SU-DHL-6 (cell line): Measurements from ENCODE around the gene ITPKC.

Experiments
- H2AFZ ChIP-seq: fragments of 200-600 bp; sonication (generic); 2 replicates; pipeline ENCODE4 v1.6.1; 2014; ENCODE audit warnings: low read depth, mild to moderate bottlenecking, moderate library complexity, mixed read lengths, antibody characterized with exemption, low read length; ENCODE audit not compliant: severe bottlenecking
- H3F3A ChIP-seq: fragments of 200-600 bp; shearing (Covaris generic); 2 replicates; pipeline ENCODE4 v1.6.0; 2016; ENCODE audit warnings: antibody characterized with exemption, mild to moderate bottlenecking; ENCODE audit not compliant: insufficient read depth
- H3K27ac ChIP-seq: fragments of 200-600 bp; sonication (generic); 2 replicates; pipeline ENCODE4 v1.5.1; 2016; ENCODE audit warnings: low read depth, mild to moderate bottlenecking, low read length, moderate library complexity, mixed read lengths
- H3K27me3 ChIP-seq: fragments of 200-600 bp; sonication (generic), shearing (Covaris generic); 2 replicates; pipeline ENCODE4 v1.6.0; 2014; ENCODE audit warnings: mild to moderate bottlenecking, low read length
- H3K36me3 ChIP-seq: fragments of 200-600 bp; sonication (generic); 2 replicates; pipeline ENCODE4 v1.6.1; 2014; ENCODE audit warnings: mild to moderate bottlenecking, low read length, mixed read lengths
- H3K4me2 ChIP-seq: fragments of 300-600, 200-600 bp; shearing (Covaris generic), sonication (generic); 2 replicates; pipeline ENCODE4 v1.6.0; 2014; ENCODE audit warnings: low read length, low read depth, mild to moderate bottlenecking; ENCODE audit not compliant: poor library complexity, severe bottlenecking
- H3K4me3 ChIP-seq: fragments of 200-600 bp; sonication (generic); 2 replicates; pipeline ENCODE4 v1.5.1; 2014; ENCODE audit warnings: antibody characterized with exemption, low read length, mild to moderate bottlenecking, mixed read lengths; ENCODE audit not compliant: insufficient read depth, poor library complexity, severe bottlenecking
- H3K79me2 ChIP-seq: fragments of 200-600 bp; sonication (generic); 2 replicates; pipeline ENCODE4 v1.6.1; 2014; ENCODE audit warnings: mild to moderate bottlenecking, low read length, moderate library complexity; ENCODE audit not compliant: insufficient read depth
- H3K9ac ChIP-seq: fragments of 200-600 bp; sonication (generic); 2 replicates; pipeline ENCODE4 v1.7.0; 2014; ENCODE audit warnings: mild to moderate bottlenecking, low read length
- H3K9me2 ChIP-seq: fragments of 200-600 bp; sonication (generic); replicated peaks from 2 replicates; pipeline ENCODE4 v1.6.1; 2014; ENCODE audit warnings: low read length; ENCODE audit not compliant: insufficient read depth
- H3K9me3 ChIP-seq: fragments of 200-600 bp; sonication (generic); 2 replicates; pipeline ENCODE4 v1.6.1; 2014; ENCODE audit warnings: low read length, mixed read lengths; ENCODE audit not compliant: insufficient read depth
- H4K20me1 ChIP-seq: fragments of 200-600 bp; sonication (generic); 2 replicates; pipeline ENCODE4 v1.6.1; 2014; ENCODE audit warnings: low read depth, mild to moderate bottlenecking, antibody characterized with exemption, low read length, moderate library complexity, mixed read lengths
- CTCF ChIP-seq: fragments of 200-600 bp; sonication (generic); IDR thresholded peaks from one replicate; pipeline ENCODE4 v1.5.1; 2017; ENCODE audit warnings: antibody characterized with exemption, mild to moderate bottlenecking, low read length, moderate library complexity; ENCODE audit not compliant: insufficient read depth, poor library complexity, severe bottlenecking
- EZH2phosphoT487 ChIP-seq: fragments of 200-600 bp; sonication (generic), shearing (Covaris generic); conservative IDR thresholded peaks from 2 replicates; pipeline ENCODE4 v1.6.1; 2018; ENCODE audit warnings: mild to moderate bottlenecking, antibody characterized with exemption, low read length, moderate library complexity, mixed read lengths

ITPKC gene

GRCh38 chr19:40755791-40756190 is 38.9 kb downstream of the ITPKC start:
- Histone ChIP-seq H3K9me2 (no peaks in the 10 kb centered on the region), H2AFZ (no peak overlapping the region), H3K79me2 (peaks cover 86% of the 10 kb centered on the region), H3F3A (no peaks in the 10 kb centered on the region), H3K4me2 (no peak overlapping the region), H3K4me3 (no peak overlapping the region), H3K27ac (no peak overlapping the region), H3K27me3 (no peaks in the 10 kb centered on the region), H3K9ac (no peak overlapping the region), H3K9me3 (no peaks in the 10 kb centered on the region), H3K36me3 (peaks cover 24% of the 10 kb centered on the region), H4K20me1 (peaks cover 25% of the 10 kb centered on the region)
- TF ChIP-seq CTCF = no peak
- no peak for TF ChIP-seq EZH2phosphoT487

GRCh38 chr19:40756502-40757110 is 39.7 kb downstream of the ITPKC start:
- H3K79me2 ChIP-seq = peaks cover 84% of the 10 kb centered on the region
- H3K27me3 ChIP-seq = no peaks in the 10 kb centered on the region
- TF ChIP-seq EZH2phosphoT487 (no peak), CTCF (no peak)
- H3K9me2 ChIP-seq = no peaks in the 10 kb centered on the region
- H4K20me1 ChIP-seq = peaks cover 26% of the 10 kb centered on the region
- H3F3A ChIP-seq = no peaks in the 10 kb centered on the region
- H2AFZ ChIP-seq = no peak overlapping the region
- H3K36me3 ChIP-seq = peaks cover 30% of the 10 kb centered on the region
- no peak overlapping the region for H3K27ac ChIP-seq
- no peak overlapping the region for H3K4me2 ChIP-seq
- no peaks in the 10 kb centered on the region for H3K9me3 ChIP-seq
- no peak overlapping the region for H3K4me3 ChIP-seq
- H3K9ac ChIP-seq = no peak overlapping the region

- Histone ChIP-seq H3K79me2 (peaks cover 70% of the 10 kb centered on the region), H3K9ac (no peak overlapping the region), H3K27me3 (no peaks in the 10 kb centered on the region), H3K27ac (no peak overlapping the region), H4K20me1 (peaks cover 32% of the 10 kb centered on the region), H3K4me3 (no peak overlapping the region), H3F3A (no peaks in the 10 kb centered on the region), H3K36me3 (peaks cover 39% of the 10 kb centered on the region), H3K9me2 (no peaks in the 10 kb centered on the region), H2AFZ (no peak overlapping the region), H3K9me3 (no peaks in the 10 kb centered on the region), H3K4me2 (no peak overlapping the region)
- TF ChIP-seq EZH2phosphoT487 (no peak), CTCF (no peak)
These were observed 41.6 kb downstream of the ITPKC start for GRCh38 chr19:40758491-40758890.
